ENCODE measurements around the gene SERINC5. TPM values are rescaled to one million over a fixed set of nuclear protein-coding genes. Genes with fewer than 3 reads are reported as not detected.

Gene SERINC5
- polyA plus RNA-seq, 1 of the 3 experiments (the other 2 are of a cell fraction): 4.5 TPM

DNA sequence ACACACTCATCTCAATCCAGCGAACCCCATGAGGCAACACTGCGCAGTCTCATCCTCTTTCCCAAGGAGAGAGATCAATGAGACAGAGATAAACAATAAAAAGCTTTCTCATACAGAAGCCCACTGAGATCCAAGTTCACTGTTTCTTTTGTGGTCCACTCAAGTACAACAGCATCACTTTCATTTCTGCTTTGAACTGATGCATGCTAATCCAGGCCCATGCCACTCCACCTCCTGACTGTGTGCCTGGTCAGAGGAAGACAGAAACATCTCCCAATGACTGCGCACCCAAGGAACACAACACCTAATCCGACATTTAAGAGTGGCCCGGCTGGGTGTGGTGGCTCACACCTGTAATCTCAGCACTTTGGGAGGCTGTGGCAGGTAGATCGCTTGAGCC lies 104.0 kb downstream of the SERINC5 start:
- DNase-seq: no peak
- TF ChIP-seq RAD21 (IDR thresholded peaks at IDR 0.05; ENCODE audit: low read length) (no peak), POLR2AphosphoS5 (IDR thresholded peaks at IDR 0.05; ENCODE audit: low read depth, low read length) (no peak), SIN3A (IDR thresholded peaks at IDR 0.05; ENCODE audit: borderline replicate concordance, low read depth, low read length) (no peak), CHD2 (IDR thresholded peaks at IDR 0.05; ENCODE audit: low read length, partially characterized antibody) (no peak), EZH2phosphoT487 (IDR thresholded peaks at IDR 0.05; ENCODE audit: borderline replicate concordance, low read depth) (no peak), EP300 (IDR thresholded peaks at IDR 0.05; ENCODE audit: borderline replicate concordance in 1 of 2, low read depth in 1 of 2, low read length in 1 of 2) (no peak), MEF2A (IDR thresholded peaks at IDR 0.05; ENCODE audit: borderline replicate concordance, low read depth) (no peak), NFIC (IDR thresholded peaks at IDR 0.05; ENCODE audit: borderline replicate concordance) (no peak), FOXJ3 (CRISPR knock-in tag; IDR thresholded peaks at IDR 0.05) (no peak), RXRA (IDR thresholded peaks at IDR 0.05; ENCODE audit: borderline replicate concordance, low read depth) (no peak), SMC3 (IDR thresholded peaks at IDR 0.05; ENCODE audit: low read depth, low read length) (no peak), ELF1 (IDR thresholded peaks at IDR 0.05) (no peak)
- TF ChIP-seq, protein P1, sequence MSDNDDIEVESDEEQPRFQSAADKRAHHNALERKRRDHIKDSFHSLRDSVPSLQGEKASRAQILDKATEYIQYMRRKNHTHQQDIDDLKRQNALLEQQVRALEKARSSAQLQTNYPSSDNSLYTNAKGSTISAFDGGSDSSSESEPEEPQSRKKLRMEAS (IDR thresholded peaks at IDR 0.05; ENCODE audit: low read depth): no peak
- TF ChIP-seq, protein P2, sequence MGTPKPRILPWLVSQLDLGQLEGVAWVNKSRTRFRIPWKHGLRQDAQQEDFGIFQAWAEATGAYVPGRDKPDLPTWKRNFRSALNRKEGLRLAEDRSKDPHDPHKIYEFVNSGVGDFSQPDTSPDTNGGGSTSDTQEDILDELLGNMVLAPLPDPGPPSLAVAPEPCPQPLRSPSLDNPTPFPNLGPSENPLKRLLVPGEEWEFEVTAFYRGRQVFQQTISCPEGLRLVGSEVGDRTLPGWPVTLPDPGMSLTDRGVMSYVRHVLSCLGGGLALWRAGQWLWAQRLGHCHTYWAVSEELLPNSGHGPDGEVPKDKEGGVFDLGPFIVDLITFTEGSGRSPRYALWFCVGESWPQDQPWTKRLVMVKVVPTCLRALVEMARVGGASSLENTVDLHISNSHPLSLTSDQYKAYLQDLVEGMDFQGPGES (IDR thresholded peaks at IDR 0.05; ENCODE audit: low read depth, low read length): no peak
- H3K4me3 ChIP-seq (ENCODE audit: low read depth in 2 of 2, low read length in 1 of 2): no peak overlapping the region
- H3K79me2 ChIP-seq (ENCODE audit: insufficient read depth): no peaks in the 10 kb centered on the region
- ChIA-PET POLR2A (no interaction called here), CTCF (interaction anchor here (2.4 kb wide), 1 partner anchor 11 kb away, joined by 7 read pairs; no protein-coding TSS in a partner anchor)
- H3K4me1 ChIP-seq (ENCODE audit: control insufficient read depth in 1 of 2, insufficient read depth in 2 of 2, low read depth in 1 of 2, low read length in 1 of 2): peaks cover 0 to 8% of the 10 kb centered on the region in 2 experiments; a peak in 1 of 4 replicates
- H3K9me2 ChIP-seq: no peaks in the 10 kb centered on the region
- no peaks in the 10 kb centered on the region for H3F3A ChIP-seq (replicated peaks; ENCODE audit: insufficient read depth)
- no peaks in the 10 kb centered on the region for H4K20me1 ChIP-seq (ENCODE audit: insufficient read depth)
- no peak overlapping the region for H3K9ac ChIP-seq
- WGBS (ENCODE audit: low lambda C conversion rate): 99% methylated on average over 6 of the region's 6 CpGs
- H3K9me3 ChIP-seq: no peaks in the 10 kb centered on the region
- no peak overlapping the region for H3K4me2 ChIP-seq
- no peaks in the 10 kb centered on the region for H3K36me3 ChIP-seq (replicated peaks in 1 of 2; ENCODE audit: control insufficient read depth in 1 of 2, insufficient read depth in 2 of 2, low read length in 1 of 2)
- H2AFZ ChIP-seq (ENCODE audit: low read depth): no peak overlapping the region
- H3K27ac ChIP-seq (ENCODE audit: low read depth in 2 of 2, low read length in 1 of 2): no peak overlapping the region
- no peaks in the 10 kb centered on the region for H3K27me3 ChIP-seq (ENCODE audit: insufficient read depth)

DNA sequence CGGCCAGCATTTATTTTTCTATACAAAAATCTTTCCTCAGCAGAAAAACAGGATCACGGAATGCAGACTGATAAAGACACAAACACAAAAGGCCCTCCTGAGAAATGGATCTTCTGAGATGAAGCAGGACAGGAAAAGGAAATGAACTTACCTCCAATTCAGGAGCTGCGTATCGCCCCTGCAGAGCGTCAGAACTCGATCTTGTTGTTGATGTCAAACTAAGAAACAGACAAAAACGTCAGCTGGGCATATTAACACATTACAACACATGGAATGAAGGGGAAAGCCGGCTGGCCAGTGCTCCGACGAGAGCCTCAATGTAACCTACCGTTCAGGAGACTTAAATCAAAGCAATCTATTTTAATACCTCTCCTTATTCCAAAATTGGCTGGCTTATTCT lies 105.1 kb downstream of the SERINC5 start:
- Histone ChIP-seq H3K27ac (ENCODE audit: low read depth in 2 of 2, low read length in 1 of 2) (no peak overlapping the region), H4K20me1 (ENCODE audit: insufficient read depth) (no peaks in the 10 kb centered on the region), H3K9me2 (no peaks in the 10 kb centered on the region), H2AFZ (ENCODE audit: low read depth) (no peak overlapping the region), H3K4me1 (ENCODE audit: control insufficient read depth in 1 of 2, insufficient read depth in 2 of 2, low read depth in 1 of 2, low read length in 1 of 2) (peaks cover 0 to 8% of the 10 kb centered on the region in 2 experiments; a peak in 1 of 4 replicates), H3K4me3 (ENCODE audit: low read depth in 2 of 2, low read length in 1 of 2) (no peak overlapping the region), H3K79me2 (ENCODE audit: insufficient read depth) (no peaks in the 10 kb centered on the region), H3K9ac (no peak overlapping the region), H3K27me3 (ENCODE audit: insufficient read depth) (no peaks in the 10 kb centered on the region), H3K4me2 (no peak overlapping the region), H3K9me3 (no peaks in the 10 kb centered on the region), H3K36me3 (replicated peaks in 1 of 2; ENCODE audit: control insufficient read depth in 1 of 2, insufficient read depth in 2 of 2, low read length in 1 of 2) (no peaks in the 10 kb centered on the region), H3F3A (replicated peaks; ENCODE audit: insufficient read depth) (no peaks in the 10 kb centered on the region)
- TF ChIP-seq EP300 (IDR thresholded peaks at IDR 0.05; ENCODE audit: borderline replicate concordance in 1 of 2, low read depth in 1 of 2, low read length in 1 of 2): no peak
- no peak for TF ChIP-seq NRF1 (IDR thresholded peaks at IDR 0.05; ENCODE audit: low read depth, low read length)
- TF ChIP-seq, protein P2 (IDR thresholded peaks at IDR 0.05; ENCODE audit: low read depth, low read length): no peak
- no peak for DNase-seq
- POLR2A ChIA-PET: no interaction called here
- WGBS (ENCODE audit: low lambda C conversion rate): 88% methylated on average over 11 of the region's 11 CpGs
- CTCF ChIA-PET: no interaction called here
